Measurements from ENCODE around the gene RGP1.
A peak's percentile ranks its signal among the peaks of the same experiment; 100 is the strongest.

RGP1 gene

DNA sequence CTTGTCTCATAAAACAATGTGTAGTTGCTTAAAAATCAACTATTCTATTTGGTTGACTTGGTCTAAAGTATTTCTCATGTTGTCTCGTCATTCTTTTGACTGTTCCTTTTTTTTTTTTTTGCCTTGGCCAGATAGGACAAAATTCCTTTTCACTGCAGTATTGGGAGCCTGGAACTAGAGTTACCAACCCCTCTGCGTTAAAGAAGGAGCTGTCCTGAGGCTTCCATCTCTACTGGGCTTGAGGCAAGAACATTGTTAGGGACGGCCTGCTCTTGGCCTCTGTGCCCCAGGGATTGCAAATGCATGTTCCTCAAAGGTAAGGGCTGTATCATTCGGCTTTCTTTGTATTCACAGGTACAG, 40.9 kb downstream of the RGP1 start:
- Histone ChIP-seq H3K4me1 (peaks cover 11% of the 10 kb centered on the region), H3K27me3 (no peaks in the 10 kb centered on the region), H3K4me3 (ENCODE audit: low read depth, low read length) (no peak overlapping the region), H3K9me3 (no peaks in the 10 kb centered on the region), H3K36me3 (no peaks in the 10 kb centered on the region)
- no peak for TF ChIP-seq CTCF (IDR thresholded peaks at IDR 0.05; ENCODE audit: low read depth, low read length)
- no peak for DNase-seq

DNA sequence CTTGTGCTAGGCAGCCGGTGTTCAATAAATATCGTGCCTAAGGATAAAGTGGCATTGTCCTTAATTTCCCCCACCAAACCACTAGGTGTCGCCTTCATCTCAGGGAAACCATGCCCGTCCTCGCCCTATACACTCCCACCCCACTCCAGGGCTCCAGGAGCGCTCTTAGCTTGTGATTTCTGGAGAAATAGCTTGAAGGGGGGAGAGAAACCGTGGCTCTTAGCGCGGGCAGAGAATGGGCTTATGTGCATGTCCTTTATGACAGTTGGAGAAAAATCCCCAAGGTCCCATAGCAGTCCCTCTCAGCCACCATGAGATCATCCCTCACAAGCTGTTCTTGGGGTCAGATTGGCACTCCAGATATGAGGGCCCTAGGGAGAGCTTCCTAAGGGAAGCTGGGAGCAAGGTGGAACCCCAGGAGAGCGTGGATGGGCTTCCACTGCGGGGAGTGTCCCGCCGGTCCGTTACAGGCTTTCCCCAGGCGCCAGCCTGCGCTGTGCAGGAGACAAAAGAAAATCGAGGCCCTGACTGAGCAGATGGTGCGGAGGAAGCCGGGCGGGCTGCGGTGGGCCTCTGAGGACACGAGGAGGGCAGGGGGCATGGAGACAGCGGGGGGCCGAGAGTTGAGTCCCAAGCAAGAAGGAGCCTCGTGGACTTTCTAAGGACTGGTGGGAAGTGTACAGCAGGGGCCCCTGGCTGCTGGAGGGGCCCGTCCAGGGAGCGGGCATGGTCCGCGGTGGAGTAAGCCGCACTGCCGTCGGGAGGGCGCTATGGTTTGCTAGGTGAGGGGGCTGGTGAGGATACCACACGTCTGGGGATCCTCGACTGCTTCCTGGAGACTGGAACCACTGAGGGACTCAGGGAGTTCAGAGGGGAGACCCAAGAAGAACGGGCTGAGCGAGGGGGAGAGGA, 41.6 kb downstream of the RGP1 start:
- peak overlapping the region; percentile 39 for H3K4me3 ChIP-seq (ENCODE audit: low read depth, low read length)

GRCh38 chr9:35791297-35791921, 42.3 kb downstream of the RGP1 start, which contains the start of gene NPR2:
Gene NPR2, plus strand, starts transcription at chr9:35791591. Its CDS starts 818 bp downstream, at chr9:35792409.
- Histone ChIP-seq H3K27me3 (no peaks in the 10 kb centered on the region), H3K4me3 (ENCODE audit: low read depth, low read length) (peak within 1 kb of the TSS; percentile 57), H3K36me3 (no peaks in the 10 kb centered on the region), H3K9me3 (no peaks in the 10 kb centered on the region), H3K4me1 (peaks cover 11% of the 10 kb centered on the region)
- TF ChIP-seq CTCF (IDR thresholded peaks at IDR 0.05; ENCODE audit: low read depth, low read length): no peak
- DNase-seq: peak; percentile 48

More for the DNA sequence above, 41.6 kb downstream of the RGP1 start:
- H3K9me3 ChIP-seq: no peaks in the 10 kb centered on the region
- TF ChIP-seq CTCF (IDR thresholded peaks at IDR 0.05; ENCODE audit: low read depth, low read length): peak; percentile 94
- H3K36me3 ChIP-seq: no peaks in the 10 kb centered on the region
- H3K4me1 ChIP-seq: peaks cover 11% of the 10 kb centered on the region
- no peaks in the 10 kb centered on the region for H3K27me3 ChIP-seq
- DNase-seq: peak; percentile 85

DNA sequence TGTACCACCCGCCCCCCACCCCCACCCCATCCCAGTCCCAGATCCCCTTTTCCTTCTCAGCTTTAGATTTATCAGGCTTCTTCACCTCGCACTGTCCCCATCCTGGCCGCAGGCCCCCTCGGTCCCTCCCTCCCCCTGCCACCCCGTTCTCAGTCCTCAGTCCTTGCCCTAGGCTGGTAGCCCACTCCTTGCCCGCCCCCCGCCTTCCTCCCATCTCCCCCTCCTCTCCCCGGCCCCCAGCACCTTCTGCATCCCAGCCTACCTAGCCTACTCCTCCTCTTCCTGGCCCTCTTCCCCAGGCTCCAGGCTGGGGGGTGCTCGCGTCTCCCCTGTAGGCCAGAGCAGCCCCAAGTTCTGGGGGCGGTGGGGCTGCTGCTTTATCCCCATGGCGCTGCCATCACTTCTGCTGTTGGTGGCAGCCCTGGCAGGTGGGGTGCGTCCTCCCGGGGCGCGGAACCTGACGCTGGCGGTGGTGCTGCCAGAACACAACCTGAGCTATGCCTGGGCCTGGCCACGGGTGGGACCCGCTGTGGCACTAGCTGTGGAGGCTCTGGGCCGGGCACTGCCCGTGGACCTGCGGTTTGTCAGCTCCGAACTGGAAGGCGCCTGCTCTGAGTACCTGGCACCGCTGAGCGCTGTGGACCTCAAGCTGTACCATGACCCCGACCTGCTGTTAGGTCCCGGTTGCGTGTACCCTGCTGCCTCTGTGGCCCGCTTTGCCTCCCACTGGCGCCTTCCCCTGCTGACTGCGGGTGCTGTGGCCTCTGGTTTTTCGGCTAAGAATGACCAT, 43.1 kb downstream of the RGP1 start:
- Histone ChIP-seq H3K27me3 (no peaks in the 10 kb centered on the region), H3K4me3 (ENCODE audit: low read depth, low read length) (peak overlapping the region; percentile 57), H3K9me3 (no peaks in the 10 kb centered on the region), H3K36me3 (no peaks in the 10 kb centered on the region), H3K4me1 (peaks cover 11% of the 10 kb centered on the region)
- no peak for DNase-seq
- no peak for TF ChIP-seq CTCF (IDR thresholded peaks at IDR 0.05; ENCODE audit: low read depth, low read length)

- H3K27me3 ChIP-seq: no peaks in the 10 kb centered on the region
- no peaks in the 10 kb centered on the region for H3K9me3 ChIP-seq
- H3K4me1 ChIP-seq: peaks cover 12% of the 10 kb centered on the region
- no peak for DNase-seq
- no peaks in the 10 kb centered on the region for H3K36me3 ChIP-seq
- TF ChIP-seq CTCF (IDR thresholded peaks at IDR 0.05; ENCODE audit: low read depth, low read length): no peak
- H3K4me3 ChIP-seq (ENCODE audit: low read depth, low read length): no peak overlapping the region
These were observed 43.7 kb downstream of the RGP1 start for GRCh38 chr9:35792826-35793225.
